ENCODE data around the gene HELZ. TPM values are rescaled to one million over a fixed set of nuclear protein-coding genes. Genes with fewer than 3 reads are reported as not detected.

Gene HELZ
- total RNA-seq, 1 experiment from 2014 or later: 49.8 TPM

DNA sequence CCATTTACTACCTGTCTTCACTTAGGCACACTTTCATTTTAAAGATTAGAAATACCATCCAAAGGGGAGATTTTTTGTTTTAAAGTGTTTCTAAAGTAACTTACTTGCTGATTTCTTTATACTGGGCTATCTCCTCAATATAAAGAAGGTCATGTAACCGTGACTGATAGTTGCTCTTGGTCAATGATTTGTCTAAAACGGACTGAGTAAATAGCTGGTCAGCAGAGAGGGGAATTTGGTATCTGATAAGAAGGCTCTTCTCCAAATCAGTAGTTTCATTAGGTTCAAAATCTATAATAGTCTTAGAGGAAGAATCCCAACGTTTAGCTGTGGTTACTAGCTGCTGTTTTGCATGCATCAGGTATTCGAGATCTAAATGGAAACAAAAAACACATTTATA is 66.4 kb downstream of the HELZ start:
- H3K9me3 Mint-ChIP-seq: no peaks in the 10 kb centered on the region
- TF ChIP-seq, protein P1, sequence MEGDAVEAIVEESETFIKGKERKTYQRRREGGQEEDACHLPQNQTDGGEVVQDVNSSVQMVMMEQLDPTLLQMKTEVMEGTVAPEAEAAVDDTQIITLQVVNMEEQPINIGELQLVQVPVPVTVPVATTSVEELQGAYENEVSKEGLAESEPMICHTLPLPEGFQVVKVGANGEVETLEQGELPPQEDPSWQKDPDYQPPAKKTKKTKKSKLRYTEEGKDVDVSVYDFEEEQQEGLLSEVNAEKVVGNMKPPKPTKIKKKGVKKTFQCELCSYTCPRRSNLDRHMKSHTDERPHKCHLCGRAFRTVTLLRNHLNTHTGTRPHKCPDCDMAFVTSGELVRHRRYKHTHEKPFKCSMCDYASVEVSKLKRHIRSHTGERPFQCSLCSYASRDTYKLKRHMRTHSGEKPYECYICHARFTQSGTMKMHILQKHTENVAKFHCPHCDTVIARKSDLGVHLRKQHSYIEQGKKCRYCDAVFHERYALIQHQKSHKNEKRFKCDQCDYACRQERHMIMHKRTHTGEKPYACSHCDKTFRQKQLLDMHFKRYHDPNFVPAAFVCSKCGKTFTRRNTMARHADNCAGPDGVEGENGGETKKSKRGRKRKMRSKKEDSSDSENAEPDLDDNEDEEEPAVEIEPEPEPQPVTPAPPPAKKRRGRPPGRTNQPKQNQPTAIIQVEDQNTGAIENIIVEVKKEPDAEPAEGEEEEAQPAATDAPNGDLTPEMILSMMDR (conservative IDR thresholded peaks at IDR 0.05): no peak
- no peak overlapping the region for H3T11ph ChIP-seq (ENCODE audit: low read length)
- H2BK120ac ChIP-seq (ENCODE audit: low read depth, low read length, poor library complexity, severe bottlenecking): no peak overlapping the region
- H2AFZ ChIP-seq (ENCODE audit: low read length): no peak overlapping the region
- H3K9me3 ChIP-seq (ENCODE audit: control insufficient read depth, low read depth, low read length): no peaks in the 10 kb centered on the region
- H3K4me1 Mint-ChIP-seq: no peaks in the 10 kb centered on the region
- H3K79me1 ChIP-seq (ENCODE audit: insufficient read depth, low read depth, low read length, poor library complexity, severe bottlenecking): no peaks in the 10 kb centered on the region
- H3K27me3 Mint-ChIP-seq (ENCODE audit: low read depth): no peaks in the 10 kb centered on the region
- H2BK12ac ChIP-seq (ENCODE audit: insufficient read length, low read depth, low read length): no peak overlapping the region
- H3K27me3 ChIP-seq (ENCODE audit: insufficient read depth, low read length): no peaks in the 10 kb centered on the region
- H3K9ac ChIP-seq (ENCODE audit: extremely low read depth, insufficient read length, low read length): no peak overlapping the region
- no peak overlapping the region for H2AK5ac ChIP-seq (ENCODE audit: insufficient read length, low read length)
- H3K23me2 ChIP-seq (ENCODE audit: insufficient read length, low read depth, low read length, poor library complexity, severe bottlenecking): no peaks in the 10 kb centered on the region
- H3K27ac Mint-ChIP-seq: no peak overlapping the region
- H3K14ac ChIP-seq (ENCODE audit: insufficient read depth, low read length): no peak overlapping the region
- no peak overlapping the region for H3K4me3 Mint-ChIP-seq
- no peak overlapping the region for H3K27ac ChIP-seq (ENCODE audit: insufficient read length, low read depth, low read length)
- H2BK15ac ChIP-seq (ENCODE audit: low read depth, low read length): no peak overlapping the region
- H3K56ac ChIP-seq (ENCODE audit: insufficient read length, low read depth, low read length): no peak overlapping the region
- no peak overlapping the region for H3K4me2 ChIP-seq (ENCODE audit: insufficient read depth, insufficient read length, low read length)
- no peak overlapping the region for H3K23ac ChIP-seq (ENCODE audit: insufficient read length, low read depth, low read length)
- no peak overlapping the region for H4K91ac ChIP-seq (ENCODE audit: insufficient read length, low read depth, low read length)
- H3K4me1 ChIP-seq (ENCODE audit: insufficient read depth, low read length): no peaks in the 10 kb centered on the region
- H4K8ac ChIP-seq (replicated peaks; ENCODE audit: insufficient read length, low read depth, low read length): no peak overlapping the region
- no peak overlapping the region for H3K18ac ChIP-seq (ENCODE audit: insufficient read length, low read depth, low read length)
- no peak overlapping the region for H2BK5ac ChIP-seq (ENCODE audit: insufficient read length, low read length)
- H3K4ac ChIP-seq (ENCODE audit: low read depth, low read length): no peak overlapping the region
- no peaks in the 10 kb centered on the region for H3K79me2 ChIP-seq (ENCODE audit: insufficient read depth, low read length)
- DNase-seq: no peak
- peaks cover 0 to 15% (median 13%) of the 10 kb centered on the region in 3 experiments; a peak in 6 of 7 replicates for H3K36me3 Mint-ChIP-seq (ENCODE audit: insufficient read depth in 1 of 3, low read depth in 3 of 3)
- no CpG with 5 or more reads among the region's 4 CpGs for WGBS (ENCODE audit: extremely low coverage, insufficient read length, low lambda C conversion rate)
- H2BK20ac ChIP-seq (ENCODE audit: low read depth, low read length, poor library complexity, severe bottlenecking): no peak overlapping the region
- H4K20me1 ChIP-seq (ENCODE audit: control insufficient read depth, insufficient read depth, insufficient read length): no peaks in the 10 kb centered on the region
- H4K5ac ChIP-seq (ENCODE audit: insufficient read length, low read depth, low read length): no peak overlapping the region

All from H9 (cell line).